Testis (tissue), 2 donors: ENCODE measurements around the gene ASB3.

Experiments used
- POLR2A ChIP-seq: fragments of 450-650 bp; IDR thresholded peaks from one replicate; pipeline ENCODE4 v1.6.1; 2017; ENCODE audit warnings: antibody characterized with exemption, mild to moderate bottlenecking, moderate library complexity
- TF ChIP-seq, protein P1 (sequence below), 3 experiments: fragments of 450-650 bp in 2 of 3; fragments of 200-600 bp in 1 of 3; sonication (generic) in 1 of 3; IDR thresholded peaks; one replicate each; pipeline ENCODE4 v1.5.1; 2016 to 2019; ENCODE audit warnings: antibody characterized with exemption in 3 of 3, mild to moderate bottlenecking in 2 of 3, moderate library complexity in 1 of 3

DNA sequence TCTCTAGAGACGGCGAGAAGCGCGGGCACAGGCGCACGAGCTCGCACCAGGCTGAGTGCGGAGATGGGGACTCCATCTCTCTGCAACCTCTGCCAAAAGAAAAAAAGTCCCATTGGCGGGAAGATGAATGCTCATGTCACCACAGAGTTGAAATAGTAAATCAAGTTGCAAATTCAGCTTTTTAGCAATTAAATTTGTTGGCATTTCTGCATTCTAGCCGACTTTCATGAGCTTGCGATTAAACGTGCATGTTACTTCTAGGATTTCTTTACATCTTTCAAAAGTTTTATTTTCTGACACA is 18.6 kb downstream of the ASB3 start:
- no peak for TF ChIP-seq POLR2A
- TF ChIP-seq, protein P1, sequence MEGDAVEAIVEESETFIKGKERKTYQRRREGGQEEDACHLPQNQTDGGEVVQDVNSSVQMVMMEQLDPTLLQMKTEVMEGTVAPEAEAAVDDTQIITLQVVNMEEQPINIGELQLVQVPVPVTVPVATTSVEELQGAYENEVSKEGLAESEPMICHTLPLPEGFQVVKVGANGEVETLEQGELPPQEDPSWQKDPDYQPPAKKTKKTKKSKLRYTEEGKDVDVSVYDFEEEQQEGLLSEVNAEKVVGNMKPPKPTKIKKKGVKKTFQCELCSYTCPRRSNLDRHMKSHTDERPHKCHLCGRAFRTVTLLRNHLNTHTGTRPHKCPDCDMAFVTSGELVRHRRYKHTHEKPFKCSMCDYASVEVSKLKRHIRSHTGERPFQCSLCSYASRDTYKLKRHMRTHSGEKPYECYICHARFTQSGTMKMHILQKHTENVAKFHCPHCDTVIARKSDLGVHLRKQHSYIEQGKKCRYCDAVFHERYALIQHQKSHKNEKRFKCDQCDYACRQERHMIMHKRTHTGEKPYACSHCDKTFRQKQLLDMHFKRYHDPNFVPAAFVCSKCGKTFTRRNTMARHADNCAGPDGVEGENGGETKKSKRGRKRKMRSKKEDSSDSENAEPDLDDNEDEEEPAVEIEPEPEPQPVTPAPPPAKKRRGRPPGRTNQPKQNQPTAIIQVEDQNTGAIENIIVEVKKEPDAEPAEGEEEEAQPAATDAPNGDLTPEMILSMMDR (IDR thresholded peaks at IDR 0.05) = no peak
